GM23338 (cell line): ENCODE measurements around the gene ARHGEF9. TPM values are rescaled to one million over a fixed set of nuclear protein-coding genes. Genes with fewer than 3 reads are reported as not detected.

Experiments used
- ATAC-seq: fragments of 200-7000 bp; cut with Tn5 transposase; 3 replicates; pipeline ENCODE4 v1.9.1; 2020
- DNase-seq: peaks from one replicate; pipeline ENCODE4 v3.0.0-alpha.2; 2015; ENCODE audit warnings: low spot score
- H2AFZ ChIP-seq: fragments of 200-600 bp; sonication (generic); 2 replicates; pipeline ENCODE4 v1.8.0; 2016; ENCODE audit warnings: antibody characterized with exemption, mild to moderate bottlenecking, moderate library complexity
- H3F3A ChIP-seq: fragments of 200-600 bp; sonication (generic); replicated peaks from 2 replicates; pipeline ENCODE4 v1.8.0; 2017; ENCODE audit warnings: antibody characterized with exemption, mixed run types, low read depth
- H3K27ac ChIP-seq: fragments of 200-600 bp; sonication (generic); 2 replicates; pipeline ENCODE4 v1.6.1; 2016; ENCODE audit warnings: low read depth
- H3K27me3 ChIP-seq: fragments of 200-600 bp; sonication (generic); 2 replicates; pipeline ENCODE4 v1.8.0; 2016; ENCODE audit warnings: mild to moderate bottlenecking, mixed run types, moderate library complexity; ENCODE audit not compliant: insufficient read depth
- H3K36me3 ChIP-seq: fragments of 200-600 bp; sonication (generic); 2 replicates; pipeline ENCODE4 v1.8.0; 2016; ENCODE audit warnings: mild to moderate bottlenecking; ENCODE audit not compliant: insufficient read depth
- H3K4me1 ChIP-seq: fragments of 200-600 bp; sonication (generic); 2 replicates; pipeline ENCODE4 v1.8.0; 2016; ENCODE audit warnings: mild to moderate bottlenecking, moderate library complexity; ENCODE audit not compliant: insufficient read depth
- H3K4me2 ChIP-seq: fragments of 200-600 bp; sonication (generic); 2 replicates; pipeline ENCODE4 v1.7.1; 2017; ENCODE audit warnings: mixed run types
- H3K4me3 ChIP-seq: fragments of 200-600 bp; sonication (generic); 2 replicates; pipeline ENCODE4 v1.6.1; 2016; ENCODE audit warnings: mixed run types
- H3K79me2 ChIP-seq: fragments of 200-600 bp; sonication (generic); replicated peaks from 2 replicates; pipeline ENCODE4 v1.8.0; 2017; ENCODE audit warnings: mild to moderate bottlenecking; ENCODE audit not compliant: insufficient read depth
- H3K9me2 ChIP-seq: fragments of 200-600 bp; sonication (generic); 2 replicates; pipeline ENCODE4 v1.8.0; 2017; ENCODE audit not compliant: insufficient read depth
- H4K20me1 ChIP-seq: fragments of 200-600 bp; sonication (generic); replicated peaks from 2 replicates; pipeline ENCODE4 v1.8.0; 2017; ENCODE audit warnings: mild to moderate bottlenecking; ENCODE audit not compliant: insufficient read depth
- H3K27ac Mint-ChIP-seq: 2 replicates; pipeline ENCODE4 v1.8.0; 2020; ENCODE audit warnings: inconsistent platforms, mild to moderate bottlenecking, moderate library complexity, mixed read lengths
- H3K27me3 Mint-ChIP-seq: 3 replicates; pipeline ENCODE4 v1.8.0; 2022; ENCODE audit warnings: low read depth, mild to moderate bottlenecking, moderate library complexity, mixed read lengths, inconsistent platforms; ENCODE audit not compliant: insufficient read depth, poor library complexity
- H3K36me3 Mint-ChIP-seq: 3 replicates; pipeline ENCODE4 v1.8.0; 2021; ENCODE audit warnings: low read depth, mild to moderate bottlenecking, inconsistent platforms, moderate library complexity, mixed read lengths
- H3K4me1 Mint-ChIP-seq: 3 replicates; pipeline ENCODE4 v1.8.0; 2020; ENCODE audit warnings: mild to moderate bottlenecking, inconsistent platforms, mixed read lengths
- H3K4me3 Mint-ChIP-seq: 3 replicates; pipeline ENCODE4 v1.8.0; 2021; ENCODE audit warnings: moderate library complexity, mild to moderate bottlenecking, inconsistent platforms, mixed read lengths
- H3K9me3 Mint-ChIP-seq: 3 replicates; pipeline ENCODE4 v1.8.0; 2020; ENCODE audit warnings: moderate library complexity, mild to moderate bottlenecking, inconsistent platforms, mixed read lengths
- EZH2phosphoT487 ChIP-seq: fragments of 200-600 bp; sonication (generic); IDR thresholded peaks from one replicate; pipeline ENCODE4 v1.8.1; 2018; ENCODE audit warnings: antibody characterized with exemption; ENCODE audit not compliant: unreplicated experiment
- NANOG ChIP-seq: IDR thresholded peaks from 2 replicates; pipeline ENCODE4 v1.6.1; 2016; ENCODE audit warnings: antibody characterized with exemption, borderline replicate concordance
- POLR2AphosphoS5 ChIP-seq: IDR thresholded peaks from 2 replicates; pipeline ENCODE4 v1.6.1; 2016; ENCODE audit warnings: antibody characterized with exemption, low read depth
- ZNF114 ChIP-seq: fragments of 250-450 bp; sonication (Bioruptor Pico); IDR thresholded peaks from 2 replicates; pipeline ENCODE4 v1.5.0; 2020; ENCODE audit warnings: mild to moderate bottlenecking, moderate library complexity
- ZNF331 ChIP-seq: fragments of 250-450 bp; sonication (Bioruptor Pico); IDR thresholded peaks from 2 replicates; pipeline ENCODE4 v1.5.0; 2020; ENCODE audit warnings: low read depth, mild to moderate bottlenecking, moderate library complexity
- polyA plus RNA-seq: library from polyadenylated mRNA; unstranded; fragments of >200 nt; fragmentation: Nextera tagmentation; extraction: Ambion mirVana; gene quantifications from 2 replicates; pipeline ENCODE4 v1.2.1, GENCODE V29; 2016
- total RNA-seq: library from RNA; depleted of rRNA; stranded (reverse); fragments of >200 nt; shearing (Covaris generic); gene quantifications from 2 replicates; pipeline ENCODE4 v1.2.3, GENCODE V29; 2014
- TF ChIP-seq, protein P1 (sequence below): IDR thresholded peaks from 2 replicates; pipeline ENCODE4 v1.6.1; 2016; ENCODE audit warnings: antibody characterized with exemption
- TF ChIP-seq, protein P2 (sequence below): fragments of 250-450 bp; sonication (Bioruptor Pico); IDR thresholded peaks from 2 replicates; pipeline ENCODE4 v1.5.0; 2020; ENCODE audit warnings: mild to moderate bottlenecking, moderate library complexity
- TF ChIP-seq, protein P3 (sequence below), 2 experiments: fragments of 200-600 bp in 1 of 2; sonication (generic) in 1 of 2; conservative IDR thresholded peaks; 2 replicates each; pipeline versions ENCODE4 v1.5.1 to v1.6.1; 2016 to 2017; ENCODE audit warnings: antibody characterized with exemption in 2 of 2, low read depth in 2 of 2, mild to moderate bottlenecking in 2 of 2, moderate library complexity in 1 of 2

ARHGEF9 gene
- total and polyA plus RNA-seq, 2 experiments from 2014 or later = 23.1 to 35.9 TPM

DNA sequence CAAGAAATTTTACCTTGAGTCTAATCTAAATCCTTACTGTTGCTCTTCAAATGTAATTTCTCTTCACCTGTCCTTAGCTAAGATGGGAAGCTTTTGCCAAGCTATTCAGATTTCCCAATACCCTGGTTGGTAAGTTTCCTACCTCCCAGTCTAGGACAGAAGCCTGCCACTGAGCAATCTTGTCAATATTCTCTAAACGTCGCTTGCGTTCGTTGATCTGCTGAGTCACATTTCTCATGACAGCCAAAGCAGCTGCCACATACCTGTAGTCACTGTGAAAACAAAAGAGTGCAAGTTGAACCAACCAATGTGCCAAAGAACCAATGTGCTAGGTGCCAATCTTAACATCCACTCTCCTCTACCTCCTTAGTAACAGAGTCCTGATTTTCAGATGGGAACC, 111.1 kb downstream of the ARHGEF9 start:
- Mint-ChIP-seq H3K36me3 (peaks cover 52% of the 10 kb centered on the region), H3K27me3 (no peaks in the 10 kb centered on the region), H3K4me3 (no peak overlapping the region), H3K4me1 (no peaks in the 10 kb centered on the region), H3K9me3 (no peaks in the 10 kb centered on the region; the same call in 2 of the 3 replicates), H3K27ac (no peak overlapping the region)
- Histone ChIP-seq H3K27ac (no peak overlapping the region), H3K27me3 (no peaks in the 10 kb centered on the region), H3K4me1 (no peaks in the 10 kb centered on the region), H3F3A (no peaks in the 10 kb centered on the region), H4K20me1 (no peaks in the 10 kb centered on the region), H3K9me2 (no peaks in the 10 kb centered on the region), H3K36me3 (no peaks in the 10 kb centered on the region), H2AFZ (no peak overlapping the region), H3K4me3 (no peak overlapping the region), H3K4me2 (no peak overlapping the region), H3K79me2 (no peaks in the 10 kb centered on the region)
- TF ChIP-seq POLR2AphosphoS5 = no peak
- no peak for TF ChIP-seq ZNF331
- TF ChIP-seq ZNF114 = no peak
- TF ChIP-seq, protein P1, sequence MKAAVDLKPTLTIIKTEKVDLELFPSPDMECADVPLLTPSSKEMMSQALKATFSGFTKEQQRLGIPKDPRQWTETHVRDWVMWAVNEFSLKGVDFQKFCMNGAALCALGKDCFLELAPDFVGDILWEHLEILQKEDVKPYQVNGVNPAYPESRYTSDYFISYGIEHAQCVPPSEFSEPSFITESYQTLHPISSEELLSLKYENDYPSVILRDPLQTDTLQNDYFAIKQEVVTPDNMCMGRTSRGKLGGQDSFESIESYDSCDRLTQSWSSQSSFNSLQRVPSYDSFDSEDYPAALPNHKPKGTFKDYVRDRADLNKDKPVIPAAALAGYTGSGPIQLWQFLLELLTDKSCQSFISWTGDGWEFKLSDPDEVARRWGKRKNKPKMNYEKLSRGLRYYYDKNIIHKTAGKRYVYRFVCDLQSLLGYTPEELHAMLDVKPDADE = no peak
- TF ChIP-seq, protein P2, sequence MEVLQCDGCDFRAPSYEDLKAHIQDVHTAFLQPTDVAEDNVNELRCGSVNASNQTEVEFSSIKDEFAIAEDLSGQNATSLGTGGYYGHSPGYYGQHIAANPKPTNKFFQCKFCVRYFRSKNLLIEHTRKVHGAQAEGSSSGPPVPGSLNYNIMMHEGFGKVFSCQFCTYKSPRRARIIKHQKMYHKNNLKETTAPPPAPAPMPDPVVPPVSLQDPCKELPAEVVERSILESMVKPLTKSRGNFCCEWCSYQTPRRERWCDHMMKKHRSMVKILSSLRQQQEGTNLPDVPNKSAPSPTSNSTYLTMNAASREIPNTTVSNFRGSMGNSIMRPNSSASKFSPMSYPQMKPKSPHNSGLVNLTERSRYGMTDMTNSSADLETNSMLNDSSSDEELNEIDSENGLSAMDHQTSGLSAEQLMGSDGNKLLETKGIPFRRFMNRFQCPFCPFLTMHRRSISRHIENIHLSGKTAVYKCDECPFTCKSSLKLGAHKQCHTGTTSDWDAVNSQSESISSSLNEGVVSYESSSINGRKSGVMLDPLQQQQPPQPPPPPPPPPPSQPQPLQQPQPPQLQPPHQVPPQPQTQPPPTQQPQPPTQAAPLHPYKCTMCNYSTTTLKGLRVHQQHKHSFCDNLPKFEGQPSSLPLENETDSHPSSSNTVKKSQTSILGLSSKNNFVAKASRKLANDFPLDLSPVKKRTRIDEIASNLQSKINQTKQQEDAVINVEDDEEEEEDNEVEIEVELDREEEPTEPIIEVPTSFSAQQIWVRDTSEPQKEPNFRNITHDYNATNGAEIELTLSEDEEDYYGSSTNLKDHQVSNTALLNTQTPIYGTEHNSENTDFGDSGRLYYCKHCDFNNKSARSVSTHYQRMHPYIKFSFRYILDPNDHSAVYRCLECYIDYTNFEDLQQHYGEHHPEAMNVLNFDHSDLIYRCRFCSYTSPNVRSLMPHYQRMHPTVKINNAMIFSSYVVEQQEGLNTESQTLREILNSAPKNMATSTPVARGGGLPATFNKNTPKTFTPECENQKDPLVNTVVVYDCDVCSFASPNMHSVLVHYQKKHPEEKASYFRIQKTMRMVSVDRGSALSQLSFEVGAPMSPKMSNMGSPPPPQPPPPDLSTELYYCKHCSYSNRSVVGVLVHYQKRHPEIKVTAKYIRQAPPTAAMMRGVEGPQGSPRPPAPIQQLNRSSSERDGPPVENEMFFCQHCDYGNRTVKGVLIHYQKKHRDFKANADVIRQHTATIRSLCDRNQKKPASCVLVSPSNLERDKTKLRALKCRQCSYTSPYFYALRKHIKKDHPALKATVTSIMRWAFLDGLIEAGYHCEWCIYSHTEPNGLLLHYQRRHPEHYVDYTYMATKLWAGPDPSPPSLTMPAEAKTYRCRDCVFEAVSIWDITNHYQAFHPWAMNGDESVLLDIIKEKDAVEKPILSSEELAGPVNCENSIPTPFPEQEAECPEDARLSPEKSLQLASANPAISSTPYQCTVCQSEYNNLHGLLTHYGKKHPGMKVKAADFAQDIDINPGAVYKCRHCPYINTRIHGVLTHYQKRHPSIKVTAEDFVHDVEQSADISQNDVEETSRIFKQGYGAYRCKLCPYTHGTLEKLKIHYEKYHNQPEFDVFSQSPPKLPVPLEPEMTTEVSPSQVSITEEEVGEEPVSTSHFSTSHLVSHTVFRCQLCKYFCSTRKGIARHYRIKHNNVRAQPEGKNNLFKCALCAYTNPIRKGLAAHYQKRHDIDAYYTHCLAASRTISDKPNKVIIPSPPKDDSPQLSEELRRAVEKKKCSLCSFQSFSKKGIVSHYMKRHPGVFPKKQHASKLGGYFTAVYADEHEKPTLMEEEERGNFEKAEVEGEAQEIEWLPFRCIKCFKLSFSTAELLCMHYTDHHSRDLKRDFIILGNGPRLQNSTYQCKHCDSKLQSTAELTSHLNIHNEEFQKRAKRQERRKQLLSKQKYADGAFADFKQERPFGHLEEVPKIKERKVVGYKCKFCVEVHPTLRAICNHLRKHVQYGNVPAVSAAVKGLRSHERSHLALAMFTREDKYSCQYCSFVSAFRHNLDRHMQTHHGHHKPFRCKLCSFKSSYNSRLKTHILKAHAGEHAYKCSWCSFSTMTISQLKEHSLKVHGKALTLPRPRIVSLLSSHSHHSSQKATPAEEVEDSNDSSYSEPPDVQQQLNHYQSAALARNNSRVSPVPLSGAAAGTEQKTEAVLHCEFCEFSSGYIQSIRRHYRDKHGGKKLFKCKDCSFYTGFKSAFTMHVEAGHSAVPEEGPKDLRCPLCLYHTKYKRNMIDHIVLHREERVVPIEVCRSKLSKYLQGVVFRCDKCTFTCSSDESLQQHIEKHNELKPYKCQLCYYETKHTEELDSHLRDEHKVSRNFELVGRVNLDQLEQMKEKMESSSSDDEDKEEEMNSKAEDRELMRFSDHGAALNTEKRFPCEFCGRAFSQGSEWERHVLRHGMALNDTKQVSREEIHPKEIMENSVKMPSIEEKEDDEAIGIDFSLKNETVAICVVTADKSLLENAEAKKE = no peak
- TF ChIP-seq, protein P3, sequence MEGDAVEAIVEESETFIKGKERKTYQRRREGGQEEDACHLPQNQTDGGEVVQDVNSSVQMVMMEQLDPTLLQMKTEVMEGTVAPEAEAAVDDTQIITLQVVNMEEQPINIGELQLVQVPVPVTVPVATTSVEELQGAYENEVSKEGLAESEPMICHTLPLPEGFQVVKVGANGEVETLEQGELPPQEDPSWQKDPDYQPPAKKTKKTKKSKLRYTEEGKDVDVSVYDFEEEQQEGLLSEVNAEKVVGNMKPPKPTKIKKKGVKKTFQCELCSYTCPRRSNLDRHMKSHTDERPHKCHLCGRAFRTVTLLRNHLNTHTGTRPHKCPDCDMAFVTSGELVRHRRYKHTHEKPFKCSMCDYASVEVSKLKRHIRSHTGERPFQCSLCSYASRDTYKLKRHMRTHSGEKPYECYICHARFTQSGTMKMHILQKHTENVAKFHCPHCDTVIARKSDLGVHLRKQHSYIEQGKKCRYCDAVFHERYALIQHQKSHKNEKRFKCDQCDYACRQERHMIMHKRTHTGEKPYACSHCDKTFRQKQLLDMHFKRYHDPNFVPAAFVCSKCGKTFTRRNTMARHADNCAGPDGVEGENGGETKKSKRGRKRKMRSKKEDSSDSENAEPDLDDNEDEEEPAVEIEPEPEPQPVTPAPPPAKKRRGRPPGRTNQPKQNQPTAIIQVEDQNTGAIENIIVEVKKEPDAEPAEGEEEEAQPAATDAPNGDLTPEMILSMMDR (conservative IDR thresholded peaks at IDR 0.05; ENCODE audit: low read depth in 2 of 2) = no peak
- TF ChIP-seq EZH2phosphoT487 = no peak
- no peak for TF ChIP-seq NANOG
- DNase-seq = no peak
- no peak for ATAC-seq
